Left cardiac atrium (tissue), 4 donors: Measurements from ENCODE around the gene CAMK1D. TPM values are rescaled to one million over a fixed set of nuclear protein-coding genes. Genes with fewer than 3 reads are reported as not detected.
A peak's percentile ranks its signal among the peaks of the same experiment; 100 is the strongest.
"Not testable (repeated sequence)": the region's sequence is repeated elsewhere in the genome, so short reads cannot be mapped to it uniquely, and the experiment has no call there.

Source experiments
- ATAC-seq, 2 donors: fragments of 200-7000 bp; cut with Tn5 transposase; one replicate each; pipeline ENCODE4 v1.9.1; 2020; ENCODE audit warnings: mild to moderate bottlenecking in 2 of 2, moderate library complexity in 2 of 2
- DNase-seq: peaks from one replicate; pipeline ENCODE4 v3.0.0-alpha.2; 2020
- intact Hi-C, 2 donors: fragments of 100-400 bp; cut with DNase I; formaldehyde crosslinking; loops; one replicate each; pipeline versions ENCODE4 v1.14.1 to v1.15.1; 2022 to 2023
- total RNA-seq, 2 donors: library from RNA; stranded (reverse); fragmentation: NEBNext Ultra II Directional; extraction: Animal tissue kit (Norgen Biotek cat#: 25700); gene quantifications; one replicate each; pipeline ENCODE4 v1.2.1, GENCODE V29; 2021
- donor health status: DM: no; HTN: yes; CAD: no.
- donor health status: DM: no; HTN: yes; CAD: no; lungs with severe emphysema.
- donor health status: DM: yes; HTN: yes; CAD: no.
- donor health status: Dilated cardiomyopathy.

The CAMK1D gene
- total RNA-seq, 2 donors from 2014 or later, result 23.8 to 38.5 TPM

- peak; percentile 64 to 71 for ATAC-seq
- peak; percentile 41 for DNase-seq
- intact Hi-C loops, result loop anchor here in 1 of 2 donors (5.0 kb wide), 1 partner anchor 33 kb away; no protein-coding TSS in a partner anchor
These were observed 9.7 kb downstream of the CAMK1D start for GRCh38 chr10:12358863-12359564.

DNA sequence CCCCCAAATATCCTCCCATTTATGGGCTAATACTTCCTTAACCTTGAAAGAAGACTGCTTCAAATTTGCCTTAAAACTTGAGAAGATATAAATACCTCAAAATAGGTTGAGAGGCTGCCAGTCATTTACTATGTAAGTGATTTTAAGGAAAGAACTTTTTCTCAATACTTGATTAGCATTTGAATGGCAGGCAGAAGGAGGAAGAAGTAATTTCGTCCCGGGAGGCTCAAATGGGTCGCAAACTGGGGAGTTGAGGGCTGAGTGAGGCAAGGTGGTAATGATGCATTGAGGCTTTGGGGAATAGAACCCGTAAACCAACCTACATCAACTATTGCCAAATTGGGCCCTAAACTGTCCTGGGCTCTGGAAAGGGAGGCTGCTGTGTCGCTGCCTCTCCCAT, 11.1 kb downstream of the CAMK1D start:
- ATAC-seq (no peak), DNase-seq (no peak)
- intact Hi-C loops, result no loop called here

DNA sequence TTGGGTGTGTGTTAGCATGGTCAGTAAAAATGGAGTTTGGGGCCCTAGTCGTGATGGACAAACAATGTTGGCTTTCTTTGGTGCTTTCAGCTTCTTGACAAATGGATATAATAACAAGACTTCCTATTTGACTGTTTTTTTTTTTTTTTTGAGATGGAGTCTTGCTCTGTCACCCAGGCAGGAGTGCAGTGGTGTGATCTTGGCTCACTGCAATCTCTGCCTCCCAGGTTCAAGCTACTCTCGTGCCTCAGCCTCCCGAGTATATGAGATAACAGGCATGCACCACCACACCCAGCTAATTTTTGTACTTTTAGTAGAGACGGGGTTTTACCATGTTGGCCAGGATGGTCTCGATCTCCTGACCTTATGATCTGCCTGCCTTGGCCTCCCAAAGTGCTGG, 11.8 kb downstream of the CAMK1D start:
- intact Hi-C loops, ATAC-seq, DNase-seq: not testable (repeated sequence)

DNA sequence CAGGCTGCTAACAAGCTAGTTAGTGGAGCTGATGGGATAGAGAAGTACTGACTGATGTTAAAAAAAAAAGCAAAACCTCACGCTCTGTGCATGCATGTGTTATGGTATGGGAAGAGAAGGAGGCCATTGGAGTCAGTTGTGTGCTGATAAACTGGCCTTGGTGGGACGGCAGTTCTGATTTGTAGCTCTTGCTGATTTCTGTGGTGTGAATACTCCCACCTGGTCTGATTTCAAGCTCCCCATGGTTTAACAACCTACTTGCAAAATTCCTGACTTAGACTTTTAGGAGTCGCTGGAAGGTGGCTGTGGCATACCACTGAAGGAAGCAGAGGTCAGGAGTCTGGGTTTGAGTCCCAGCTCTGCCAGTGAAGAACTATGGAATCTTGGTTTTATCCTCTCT, 15.2 kb downstream of the CAMK1D start:
- intact Hi-C loops, result no loop called here
- DNase-seq (no peak), ATAC-seq (no peak)

DNA sequence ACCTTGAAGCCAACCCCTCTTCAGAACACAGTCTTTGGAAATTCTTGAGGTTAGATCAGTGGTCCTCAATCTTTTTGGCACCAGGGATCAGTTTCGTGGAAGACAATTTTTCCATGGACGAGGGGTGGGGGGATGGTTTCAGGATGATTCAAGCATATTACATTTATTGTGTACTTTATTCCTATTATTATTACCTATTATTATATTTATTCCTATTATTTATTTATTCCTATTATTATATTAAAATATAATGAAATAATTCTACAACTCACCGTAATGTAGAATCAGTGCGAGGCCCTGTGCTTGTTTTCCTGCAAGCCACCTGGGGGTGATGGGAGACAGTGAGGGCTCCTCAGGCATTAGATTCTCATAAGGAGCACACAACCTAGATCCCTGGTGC, 17.9 kb downstream of the CAMK1D start:
- intact Hi-C loops, result no loop called here
- DNase-seq, result no peak
- no peak for ATAC-seq

DNA sequence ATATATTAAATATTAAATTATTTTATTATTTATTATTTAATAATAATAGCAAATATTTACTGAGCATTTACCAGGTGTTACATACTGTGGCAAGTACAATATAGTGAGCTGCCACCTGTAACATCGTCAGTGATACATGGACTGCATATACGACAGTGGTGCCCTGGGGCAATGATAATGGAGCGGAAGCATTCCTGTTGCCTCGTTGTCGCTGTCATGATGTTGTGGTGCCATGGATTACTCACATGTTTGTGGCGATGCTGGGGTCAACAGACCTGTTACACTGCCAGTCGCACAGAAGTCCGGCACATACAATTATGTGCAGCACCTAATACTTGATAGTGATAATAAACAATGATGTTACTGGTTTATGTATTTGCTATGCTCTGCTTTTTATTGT, 20.6 kb downstream of the CAMK1D start:
- ATAC-seq (no peak), DNase-seq (no peak)
- intact Hi-C loops, result no loop called here

DNA sequence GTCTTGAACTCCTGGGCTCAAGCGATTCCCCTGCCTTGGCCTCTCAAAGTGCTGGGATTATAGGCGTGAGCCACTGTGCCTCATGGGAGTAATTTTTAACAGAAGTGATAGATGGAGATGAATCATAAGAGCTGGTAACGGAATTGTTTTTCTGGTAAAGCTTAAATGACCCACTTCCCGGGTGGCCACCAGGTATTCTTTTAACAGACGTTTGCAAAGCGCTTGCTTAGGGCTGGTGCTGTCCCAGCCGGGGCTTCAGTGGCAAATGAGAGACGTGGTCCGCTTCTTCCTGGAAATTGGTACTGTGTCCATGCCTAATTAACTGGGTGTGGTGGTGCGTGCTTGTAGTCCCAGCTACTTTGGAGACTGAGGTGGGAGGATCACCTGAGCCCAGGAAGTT, 23.5 kb downstream of the CAMK1D start:
- no peak for DNase-seq

GRCh38 chr10:12375076-12375504, 25.7 kb downstream of the CAMK1D start:
- intact Hi-C loops, result no loop called here
- no peak for DNase-seq
- ATAC-seq, result no peak

More for the DNA sequence above, 23.5 kb downstream of the CAMK1D start:
- ATAC-seq, result no peak
- intact Hi-C loops, result no loop called here

- ATAC-seq (no peak), DNase-seq (no peak)
- intact Hi-C loops, result no loop called here
These were observed 26.9 kb downstream of the CAMK1D start for GRCh38 chr10:12376211-12376610.

GRCh38 chr10:12377658-12378290, 28.4 kb downstream of the CAMK1D start:
- intact Hi-C loops, result no loop called here
- ATAC-seq (no peak), DNase-seq (no peak)

DNA sequence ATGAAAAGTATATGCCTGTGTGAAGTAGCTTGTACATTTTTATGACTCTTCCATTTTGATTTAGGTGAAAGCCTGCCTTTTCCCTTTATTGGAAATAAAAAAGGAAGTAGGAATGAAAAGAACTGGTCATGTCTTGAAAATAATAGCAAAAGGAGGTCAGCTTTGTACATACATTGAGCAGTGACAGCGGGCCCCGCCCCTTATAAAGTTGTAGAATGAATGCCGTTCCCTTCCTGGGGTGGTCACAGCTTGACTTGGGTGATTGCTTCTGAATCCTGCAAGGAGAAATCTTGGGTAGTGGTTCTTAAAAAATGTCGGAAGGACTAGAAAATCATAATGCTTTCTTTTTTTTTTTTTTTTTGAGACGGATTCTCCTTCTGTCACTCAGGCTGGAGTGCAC, 31.7 kb downstream of the CAMK1D start:
- ATAC-seq (no peak), DNase-seq (no peak)
- intact Hi-C loops, result no loop called here

DNA sequence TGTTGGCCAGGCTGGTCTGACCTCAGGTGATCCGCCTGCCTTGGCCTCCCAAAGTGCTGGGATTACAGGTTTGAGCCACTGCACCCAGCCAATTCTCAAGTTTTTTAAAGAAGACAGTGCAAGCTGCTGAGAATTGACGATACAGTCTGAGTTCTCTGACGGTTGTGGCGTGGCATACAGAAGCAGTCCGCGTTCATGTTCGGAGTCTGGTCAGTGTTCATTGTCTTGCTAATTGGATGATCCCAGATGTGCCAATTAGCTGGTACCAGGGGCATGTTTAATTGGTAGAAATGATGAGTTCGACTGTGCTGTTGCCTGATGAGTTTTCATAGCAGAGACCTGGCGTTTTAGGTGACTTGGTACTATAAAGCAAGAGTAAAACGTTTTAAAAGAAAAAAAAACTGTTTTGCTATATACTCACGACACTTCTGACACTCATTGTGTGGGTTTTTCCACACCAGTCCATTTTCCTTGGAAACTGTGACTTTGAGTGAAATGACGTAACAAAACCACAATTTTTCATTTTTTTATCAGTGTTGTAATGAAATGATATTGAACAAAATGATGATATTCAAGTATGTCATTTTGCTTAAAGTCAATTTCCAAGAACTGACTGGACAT, 32.3 kb downstream of the CAMK1D start:
- no peak for ATAC-seq
- DNase-seq, result no peak

DNA sequence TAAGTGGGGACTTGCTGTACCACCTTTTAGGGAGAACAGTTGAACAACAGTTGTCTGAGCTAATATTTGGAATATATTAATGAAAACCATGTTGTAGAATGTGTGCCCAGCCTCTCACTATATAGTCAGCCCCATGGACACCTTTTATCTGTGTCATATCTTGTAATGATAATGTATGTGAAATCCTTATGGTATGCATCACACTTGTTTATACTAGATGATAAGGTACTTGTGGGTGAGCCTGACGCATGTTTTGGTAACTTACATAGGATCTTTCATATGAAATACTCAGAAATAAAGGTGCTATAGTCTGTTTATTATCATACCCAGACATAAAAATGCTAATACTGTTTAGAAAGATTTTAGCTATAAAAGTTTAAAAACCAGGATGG, 32.8 kb downstream of the CAMK1D start:
- DNase-seq (no peak), ATAC-seq (no peak)

More for the DNA sequence above, 32.3 kb downstream of the CAMK1D start:
- intact Hi-C loops, result no loop called here

DNA sequence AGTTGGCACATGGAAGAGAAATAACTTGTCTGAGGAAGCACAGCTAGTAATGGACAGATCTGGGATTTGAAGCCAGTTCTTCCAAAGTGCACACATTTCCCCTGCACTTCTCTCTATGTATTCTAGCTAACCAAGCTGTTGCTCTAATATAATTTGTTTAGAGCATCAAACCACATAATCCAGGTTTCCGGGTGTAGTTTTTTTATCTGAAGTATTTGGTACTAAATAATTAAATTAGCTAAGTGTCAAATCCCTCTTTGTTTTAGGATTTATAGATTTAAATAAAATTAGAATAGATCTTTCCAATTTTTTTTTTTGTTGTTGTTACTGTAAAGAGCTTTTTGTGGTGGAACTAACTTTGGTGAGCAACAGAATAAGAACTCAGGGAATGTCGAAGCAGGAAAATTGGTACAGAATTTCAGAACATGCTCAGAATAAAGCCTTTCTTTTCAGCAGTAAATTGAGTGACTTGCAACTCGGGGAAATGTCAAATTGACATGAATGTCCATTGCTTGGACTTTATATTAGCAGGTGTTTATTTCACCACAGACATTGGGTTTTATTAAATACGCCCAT, 33.7 kb downstream of the CAMK1D start:
- DNase-seq, result no peak
- intact Hi-C loops, result no loop called here
- no peak for ATAC-seq

More for the DNA sequence above, 32.8 kb downstream of the CAMK1D start:
- intact Hi-C loops, result no loop called here

- DNase-seq (no peak), ATAC-seq (no peak)
- intact Hi-C loops, result no loop called here
These were observed 35.6 kb downstream of the CAMK1D start for GRCh38 chr10:12384906-12385305.

DNA sequence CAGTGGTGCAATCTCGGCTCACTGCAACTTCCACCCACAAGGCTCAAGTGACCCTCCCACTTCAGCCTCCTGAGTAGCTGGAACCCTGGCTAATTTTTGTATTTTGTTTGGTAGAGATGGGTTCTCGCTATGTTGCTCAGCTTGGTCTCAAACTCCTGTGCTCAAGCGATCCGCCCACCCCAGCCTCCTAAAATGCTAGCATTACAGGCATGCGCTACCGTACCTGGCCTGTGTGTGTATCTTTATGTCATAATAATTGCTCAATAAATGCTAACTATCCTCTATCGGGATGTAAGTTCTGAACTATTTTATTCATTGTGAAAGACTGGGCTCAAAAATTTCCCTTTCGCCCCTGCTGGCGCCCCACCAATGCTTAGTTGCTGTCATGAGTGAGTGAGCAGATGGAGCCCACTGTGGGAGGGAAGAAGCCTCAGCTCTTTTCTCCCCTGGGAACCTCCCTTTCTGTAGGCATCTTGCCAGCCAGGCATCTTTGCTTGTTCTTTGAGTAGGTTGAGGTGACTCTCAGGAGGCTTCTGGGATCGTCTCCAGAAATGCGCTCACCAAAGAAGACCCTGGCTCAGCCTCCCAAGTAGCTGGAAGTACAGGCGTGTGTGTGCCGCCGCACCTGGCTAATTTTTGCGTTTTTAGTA, 38.3 kb downstream of the CAMK1D start:
- no peak for DNase-seq
- no peak for ATAC-seq
- intact Hi-C loops, result no loop called here

DNA sequence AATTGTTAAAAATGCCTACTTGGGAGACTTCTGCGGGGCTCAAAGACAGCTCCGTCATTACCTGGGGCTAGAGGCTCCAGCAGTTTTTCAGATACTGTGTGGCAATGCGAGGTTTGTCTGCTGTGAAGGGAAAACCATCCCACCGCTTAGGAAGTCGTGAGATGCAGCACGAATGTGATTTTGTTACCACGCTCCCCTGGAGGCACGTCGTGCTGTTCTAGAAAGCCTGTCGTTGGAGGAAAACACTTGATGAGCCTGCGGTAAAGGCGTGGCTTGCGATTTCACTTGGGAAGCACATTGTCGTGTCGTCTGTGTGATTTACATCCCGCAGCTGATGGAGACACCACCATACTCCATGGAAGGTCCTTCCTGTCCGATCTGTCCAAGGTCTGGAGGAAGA, 39.3 kb downstream of the CAMK1D start:
- ATAC-seq (no peak), DNase-seq (no peak)
- intact Hi-C loops, result no loop called here

DNA sequence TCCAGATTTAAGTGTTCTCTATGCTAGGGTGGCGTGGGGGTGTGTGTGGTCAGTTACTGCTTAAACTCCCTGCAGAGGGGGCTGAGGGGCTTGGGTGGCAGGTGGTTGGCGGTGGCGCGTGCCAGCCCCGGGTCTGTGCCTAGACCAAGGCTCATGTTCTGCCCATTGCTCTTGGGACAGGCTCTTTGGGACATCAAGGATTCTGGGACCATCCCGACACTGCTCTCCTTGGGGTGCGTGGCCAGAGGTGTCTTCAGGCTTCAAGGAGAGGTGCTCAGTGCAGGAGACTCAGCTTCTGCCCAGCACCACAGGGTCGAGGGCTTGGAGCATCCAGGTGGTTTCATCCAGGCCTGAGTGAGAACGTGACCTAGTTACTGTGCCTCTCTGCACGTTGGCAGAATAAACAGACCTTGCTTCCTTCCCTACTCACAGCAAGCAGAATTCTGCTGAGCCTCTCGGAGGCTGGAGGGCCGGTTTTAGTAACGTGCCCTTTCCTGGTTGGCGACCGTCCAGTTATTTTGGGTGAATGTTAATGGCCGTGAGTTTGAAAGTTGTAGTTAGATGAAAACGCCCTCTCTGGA, 39.9 kb downstream of the CAMK1D start:
- intact Hi-C loops, result no loop called here
- peak; percentile 54 to 58 for ATAC-seq
- DNase-seq, result peak; percentile 74

- ATAC-seq (peak; percentile 70 to 83), DNase-seq (peak; percentile 55)
- intact Hi-C loops, result loop anchor here in 1 of 2 donors (5.0 kb wide), 1 partner anchor 33 kb away; no protein-coding TSS in a partner anchor
These were observed 41.4 kb downstream of the CAMK1D start for GRCh38 chr10:12390733-12391132.
